Measurements from ENCODE around the gene ERLIN1. TPM values are rescaled to one million over a fixed set of nuclear protein-coding genes. Genes with fewer than 3 reads are reported as not detected.
"Not testable (repeated sequence)": the region's sequence is repeated elsewhere in the genome, so short reads cannot be mapped to it uniquely, and the experiment has no call there.

The ERLIN1 gene
- total RNA-seq, 1 donor from 2014 or later, result 17.2 TPM

DNA sequence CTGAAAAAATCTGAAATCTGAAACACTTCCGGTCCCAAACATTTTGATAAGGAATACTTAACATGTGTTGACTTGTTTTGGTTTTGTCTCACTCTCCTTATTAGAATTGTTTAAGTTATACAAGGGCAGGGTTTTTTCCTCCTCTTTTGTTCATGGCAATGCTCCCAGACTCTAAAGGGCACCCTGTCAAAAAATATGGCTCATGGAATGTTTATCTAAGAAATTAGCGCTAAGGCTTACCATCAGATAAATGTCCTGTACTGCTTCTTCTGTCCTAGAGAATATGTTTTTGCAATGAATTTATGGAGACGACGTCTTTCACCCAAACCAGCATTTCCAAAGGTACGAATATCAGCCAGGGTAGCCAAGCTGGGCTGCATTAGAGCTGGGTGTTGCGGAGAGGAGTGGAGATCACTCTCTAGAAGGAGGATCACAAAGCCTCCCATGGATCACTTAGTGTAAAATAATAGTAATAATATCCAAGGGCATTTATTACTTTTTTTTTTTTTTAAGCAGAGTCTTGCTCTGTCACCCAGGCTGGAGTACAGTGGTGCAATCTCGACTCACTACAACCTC lies 46.8 kb downstream of the ERLIN1 start:
- intact Hi-C loops (cut with micrococcal nuclease), result no loop called here

GRCh38 chr10:100135486-100135885 lies 50.3 kb downstream of the ERLIN1 start:
- intact Hi-C loops (cut with micrococcal nuclease), result no loop called here

- intact Hi-C loops (cut with micrococcal nuclease), result no loop called here
Observed at GRCh38 chr10:100133801-100134200, 52.0 kb downstream of the ERLIN1 start.

DNA sequence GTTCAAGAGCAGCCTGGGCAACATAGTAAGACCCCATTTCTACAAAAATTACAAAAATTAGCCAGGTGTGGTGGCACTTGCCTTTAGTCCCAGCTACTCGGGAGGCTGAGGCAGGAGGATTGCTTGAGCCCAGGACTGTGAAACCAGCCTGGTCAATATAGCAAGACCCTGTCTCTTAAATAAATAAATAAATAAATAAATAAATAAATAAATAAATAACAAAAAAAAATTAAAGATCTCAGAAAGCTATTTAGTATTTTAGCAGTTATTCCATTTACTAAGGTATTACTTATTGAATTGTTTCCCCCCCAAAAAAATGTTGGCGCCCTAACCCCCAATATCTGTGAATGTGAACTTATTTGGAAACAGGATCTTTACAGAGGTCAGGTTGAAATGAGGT lies 53.4 kb downstream of the ERLIN1 start:
- intact Hi-C loops (cut with micrococcal nuclease), result no loop called here

DNA sequence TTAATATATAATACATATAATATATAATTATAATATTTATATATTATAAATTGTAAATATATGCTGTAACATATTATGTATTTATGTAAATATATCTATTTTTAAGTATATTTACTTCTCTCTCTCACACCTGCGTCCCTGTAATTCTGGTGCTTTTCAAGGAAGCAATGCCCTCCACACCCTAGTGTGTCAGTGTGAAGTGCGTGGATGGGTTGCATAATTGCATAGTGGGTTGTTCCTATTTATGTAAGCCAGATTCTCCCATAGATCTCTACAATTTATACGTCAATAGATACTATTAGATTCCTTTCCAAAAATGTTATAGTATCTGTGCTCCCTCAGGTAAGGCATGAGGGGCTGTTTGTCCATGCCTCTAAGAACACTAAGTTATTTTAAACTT lies 54.3 kb downstream of the ERLIN1 start:
- intact Hi-C loops (cut with micrococcal nuclease), result no loop called here

DNA sequence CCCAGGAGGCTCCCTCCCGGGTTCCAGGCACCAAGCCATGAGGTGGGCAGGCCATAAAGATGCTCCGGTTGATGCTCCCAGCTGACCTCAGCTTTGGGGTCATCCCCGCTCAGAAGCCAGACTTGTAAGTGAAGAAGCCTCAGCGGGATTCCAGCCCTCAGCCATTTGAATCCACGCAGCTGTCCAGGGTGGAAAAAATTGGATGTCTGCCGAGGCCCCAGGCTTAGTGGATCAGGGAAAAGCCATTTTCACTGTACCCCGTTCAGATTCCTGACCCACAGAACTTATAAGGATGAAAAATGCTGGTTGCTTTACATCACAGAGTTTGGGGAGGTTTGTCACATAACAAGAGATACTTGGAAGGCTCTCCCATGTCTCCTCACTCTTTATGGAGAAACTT lies 55.0 kb downstream of the ERLIN1 start:
- intact Hi-C loops (cut with micrococcal nuclease), result no loop called here

DNA sequence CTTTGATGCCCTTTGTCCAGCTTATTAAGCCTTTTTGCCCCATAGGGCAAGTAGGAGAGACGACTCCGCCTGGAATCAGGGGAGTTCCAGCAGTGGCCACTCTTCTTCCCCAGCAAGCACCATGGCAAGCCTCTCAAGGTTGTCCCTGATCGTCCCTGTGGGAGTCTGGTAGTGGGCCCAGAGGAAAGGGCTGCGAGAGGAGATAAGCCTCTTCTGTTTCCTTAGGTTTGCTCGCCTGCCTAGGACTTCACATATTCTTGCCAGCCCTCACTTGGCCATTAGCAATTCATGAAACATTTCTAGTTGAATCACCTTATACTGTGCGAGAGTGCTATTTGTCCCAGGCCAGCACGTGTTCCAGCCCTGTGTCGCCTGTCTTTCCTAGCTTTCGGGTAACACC lies 56.4 kb downstream of the ERLIN1 start:
- intact Hi-C loops (cut with micrococcal nuclease), result no loop called here

- intact Hi-C loops (cut with micrococcal nuclease), result no loop called here
Observed at GRCh38 chr10:100128951-100129350, 56.9 kb downstream of the ERLIN1 start.

GRCh38 chr10:100125335-100125734 lies 60.5 kb downstream of the ERLIN1 start:
- intact Hi-C loops (cut with micrococcal nuclease), result not testable (repeated sequence)

- intact Hi-C loops (cut with micrococcal nuclease), result loop anchor here (5.0 kb wide), 1 partner anchor 117 kb away; the partner anchor contains the start of gene DNMBP
Observed at GRCh38 chr10:100124097-100124496, 61.7 kb downstream of the ERLIN1 start.

DNA sequence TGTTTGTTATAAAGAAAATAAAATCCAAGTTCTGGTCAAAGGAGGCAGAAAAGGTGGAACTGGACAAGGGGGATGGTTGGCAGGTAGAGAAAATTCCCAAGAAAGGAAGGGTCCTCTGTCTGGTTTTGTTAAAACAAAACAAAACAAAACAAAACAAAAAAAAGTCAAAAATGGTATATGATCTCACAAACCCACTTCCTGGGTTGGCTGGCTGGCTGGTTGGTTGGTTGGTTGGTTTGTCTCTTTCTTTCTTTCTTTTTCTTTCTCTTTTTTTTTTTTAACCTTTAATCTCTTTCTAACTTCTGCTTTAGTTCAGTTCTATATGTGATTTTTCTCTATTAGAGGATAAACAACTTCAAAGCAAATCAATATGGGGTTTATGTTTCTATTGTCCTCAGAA lies 63.0 kb downstream of the ERLIN1 start:
- intact Hi-C loops (cut with micrococcal nuclease), result loop anchor here (2.0 to 5.0 kb wide), 2 partner anchors 64 to 115 kb away; partner anchors contain the start of genes DNMBP and ERLIN1

- intact Hi-C loops (cut with micrococcal nuclease), result loop anchor here (5.0 kb wide), 1 partner anchor 113 kb away; the partner anchor contains the start of gene DNMBP
Observed at GRCh38 chr10:100120550-100120949, 65.3 kb downstream of the ERLIN1 start.

- intact Hi-C loops (cut with micrococcal nuclease), result loop anchor here (5.0 kb wide), 1 partner anchor 112 kb away; the partner anchor contains the start of gene DNMBP
Observed at GRCh38 chr10:100119726-100120125, 66.1 kb downstream of the ERLIN1 start.

DNA sequence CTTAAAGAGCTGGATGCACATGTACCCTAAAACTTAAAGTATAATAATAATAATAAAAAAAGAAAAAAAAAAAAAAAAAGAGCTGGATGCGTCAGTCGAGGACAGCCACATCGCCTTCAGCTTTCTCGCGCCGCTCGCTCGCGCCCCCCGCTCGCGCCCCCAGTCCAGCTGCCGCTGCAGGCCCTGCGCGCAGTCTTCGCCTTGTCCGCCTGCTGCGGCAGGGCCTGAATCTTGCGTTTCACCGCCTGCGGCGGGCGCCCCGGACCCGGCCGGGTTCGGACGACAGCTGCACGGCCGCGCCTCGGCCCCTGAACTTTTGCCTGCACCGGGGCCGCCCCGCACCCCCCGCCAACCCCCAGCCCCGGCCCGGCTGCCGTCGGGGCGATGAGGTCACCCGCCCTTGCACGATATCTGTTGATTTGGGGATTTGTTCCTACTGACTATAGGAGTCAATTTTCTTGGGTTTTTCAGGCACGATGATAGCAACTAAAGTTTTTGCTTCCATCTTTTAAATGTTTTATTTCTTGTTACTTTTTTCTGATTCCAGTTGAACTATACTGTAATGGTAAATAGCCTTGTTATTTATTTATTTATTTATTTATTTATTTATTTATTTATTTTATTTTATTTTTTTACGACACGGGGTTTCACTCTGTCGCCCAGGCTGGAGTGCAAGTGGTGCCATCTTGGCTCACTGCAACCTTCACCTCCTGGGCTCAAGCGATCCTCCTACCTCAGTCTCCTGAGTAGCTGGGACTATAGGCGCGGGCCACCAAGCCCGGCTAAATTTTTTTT lies 70.7 kb downstream of the ERLIN1 start:
- intact Hi-C loops (cut with micrococcal nuclease), result no loop called here

- intact Hi-C loops (cut with micrococcal nuclease), result no loop called here
Observed at GRCh38 chr10:100114460-100114859, 71.4 kb downstream of the ERLIN1 start.

GRCh38 chr10:100109670-100110069 lies 76.2 kb downstream of the ERLIN1 start:
- intact Hi-C loops (cut with micrococcal nuclease), result no loop called here

GRCh38 chr10:100106865-100107264 lies 79.0 kb downstream of the ERLIN1 start:
- intact Hi-C loops (cut with micrococcal nuclease), result no loop called here

GRCh38 chr10:100104300-100104699 lies 81.5 kb downstream of the ERLIN1 start:
- intact Hi-C loops (cut with micrococcal nuclease), result no loop called here

DNA sequence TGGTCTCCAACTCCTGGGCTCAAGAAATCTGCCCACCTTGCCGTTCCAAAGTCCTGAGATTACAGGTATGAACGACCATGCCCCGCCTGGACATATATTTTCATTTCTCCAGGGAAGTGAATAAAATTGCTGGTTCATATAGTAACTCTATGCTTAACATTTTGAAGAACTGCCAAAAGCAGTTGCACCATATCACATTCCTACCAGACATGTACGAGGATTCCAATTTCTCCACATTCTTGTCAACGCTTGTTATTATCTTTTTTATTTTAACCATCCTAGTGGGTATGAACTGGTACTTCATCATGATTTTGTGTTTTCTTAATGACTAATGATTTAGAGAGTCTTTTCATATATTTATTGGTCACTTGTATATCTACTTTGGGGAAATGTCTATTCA lies 82.2 kb downstream of the ERLIN1 start:
- intact Hi-C loops (cut with micrococcal nuclease), result no loop called here

DNA sequence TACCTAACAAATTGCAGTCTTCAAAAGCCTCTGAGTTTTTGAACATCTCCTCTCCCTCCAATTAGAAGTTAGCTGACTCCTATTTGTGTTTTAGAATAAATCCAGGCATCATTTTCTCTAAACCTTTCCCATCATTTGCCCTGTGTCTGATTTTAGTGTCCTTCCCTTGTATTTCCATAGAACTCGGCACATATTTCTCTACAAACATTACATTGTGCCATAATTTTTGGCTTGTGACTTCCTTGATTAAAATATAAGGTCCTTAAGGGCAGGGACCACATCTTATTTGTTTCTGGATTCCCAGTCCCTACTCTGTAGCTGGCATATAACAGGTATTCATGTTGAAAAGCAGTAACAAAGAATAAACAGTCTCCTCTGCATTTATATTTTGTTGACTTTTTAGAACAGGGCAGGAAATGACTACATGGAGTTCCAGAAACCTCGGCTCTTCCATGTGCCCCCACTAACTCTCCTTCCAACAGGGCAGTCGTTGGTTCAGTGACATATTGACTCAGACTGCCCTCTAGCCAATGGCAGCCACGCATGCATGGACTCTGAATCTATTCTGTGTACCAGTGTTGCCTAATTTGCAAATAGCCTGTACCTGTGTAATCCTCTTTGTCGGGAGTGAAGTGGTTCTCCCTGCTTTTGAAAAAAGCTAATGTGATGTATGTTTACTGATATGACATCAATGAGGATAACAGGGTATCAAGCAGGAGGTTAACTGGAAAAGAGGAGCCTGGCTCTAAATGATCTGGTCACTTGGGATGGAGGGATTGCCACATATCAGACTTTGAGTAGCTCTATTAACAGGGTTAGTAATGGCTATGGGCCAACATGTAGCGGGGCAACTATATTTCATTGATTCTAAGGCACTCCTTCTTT lies 84.4 kb downstream of the ERLIN1 start:
- intact Hi-C loops (cut with micrococcal nuclease), result no loop called here

DNA sequence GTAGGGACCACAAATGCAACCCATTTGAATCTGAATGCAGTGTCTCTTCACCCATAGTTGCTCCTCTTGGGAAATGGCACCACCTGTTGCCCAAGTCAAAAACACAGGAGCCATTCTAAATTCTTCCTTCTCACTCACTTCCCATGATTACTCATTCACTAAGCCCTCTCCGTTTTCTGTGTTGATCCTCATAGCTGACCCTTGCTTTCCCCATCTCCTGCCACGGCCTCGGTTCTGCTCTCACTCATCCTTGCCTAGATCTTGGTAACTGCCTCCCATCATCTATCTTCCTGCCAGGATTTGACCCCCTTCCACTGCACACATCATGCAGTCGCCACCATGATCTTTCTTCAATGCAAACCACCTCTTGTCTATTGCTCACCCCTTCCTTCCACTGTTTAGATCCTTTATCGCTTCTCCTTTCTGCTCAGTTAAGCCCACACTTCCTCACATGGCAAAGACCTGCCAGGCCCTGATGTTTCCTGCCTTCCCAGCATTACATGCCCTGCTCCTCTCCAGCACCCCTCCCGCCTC lies 85.1 kb downstream of the ERLIN1 start:
- intact Hi-C loops (cut with micrococcal nuclease), result no loop called here
